Measurements from ENCODE around the gene ASGR1.

DNA sequence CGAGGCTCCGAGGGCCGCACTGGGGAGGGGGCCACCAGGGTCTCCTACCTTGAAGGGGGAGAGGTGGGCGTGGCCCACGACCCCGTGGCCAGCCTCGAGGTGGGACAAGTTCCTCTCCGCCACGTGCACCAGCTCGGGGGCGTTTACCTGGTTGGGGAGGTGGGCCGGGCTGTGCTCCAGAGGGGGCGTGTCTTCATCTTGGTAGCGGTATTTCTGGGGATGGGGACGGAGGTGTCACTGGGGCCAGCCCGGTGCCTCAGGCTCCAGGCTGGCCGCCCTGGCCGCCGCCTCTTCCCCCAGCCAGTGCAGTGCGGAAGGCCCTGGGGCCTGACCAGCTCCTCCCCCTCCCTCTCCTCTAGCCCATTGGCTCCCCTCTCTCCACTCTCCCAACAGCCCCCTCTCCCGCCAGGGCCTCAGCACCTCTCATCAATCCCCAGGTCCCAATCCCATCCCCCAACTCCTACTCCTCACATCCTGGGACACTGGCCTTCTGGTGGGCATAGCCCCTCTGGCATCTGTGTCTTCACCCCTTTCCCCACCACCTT, 28.9 kb upstream of the ASGR1 start:
- TF ChIP-seq, protein P1, sequence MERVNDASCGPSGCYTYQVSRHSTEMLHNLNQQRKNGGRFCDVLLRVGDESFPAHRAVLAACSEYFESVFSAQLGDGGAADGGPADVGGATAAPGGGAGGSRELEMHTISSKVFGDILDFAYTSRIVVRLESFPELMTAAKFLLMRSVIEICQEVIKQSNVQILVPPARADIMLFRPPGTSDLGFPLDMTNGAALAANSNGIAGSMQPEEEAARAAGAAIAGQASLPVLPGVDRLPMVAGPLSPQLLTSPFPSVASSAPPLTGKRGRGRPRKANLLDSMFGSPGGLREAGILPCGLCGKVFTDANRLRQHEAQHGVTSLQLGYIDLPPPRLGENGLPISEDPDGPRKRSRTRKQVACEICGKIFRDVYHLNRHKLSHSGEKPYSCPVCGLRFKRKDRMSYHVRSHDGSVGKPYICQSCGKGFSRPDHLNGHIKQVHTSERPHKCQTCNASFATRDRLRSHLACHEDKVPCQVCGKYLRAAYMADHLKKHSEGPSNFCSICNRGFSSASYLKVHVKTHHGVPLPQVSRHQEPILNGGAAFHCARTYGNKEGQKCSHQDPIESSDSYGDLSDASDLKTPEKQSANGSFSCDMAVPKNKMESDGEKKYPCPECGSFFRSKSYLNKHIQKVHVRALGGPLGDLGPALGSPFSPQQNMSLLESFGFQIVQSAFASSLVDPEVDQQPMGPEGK (CRISPR knock-in tag; IDR thresholded peaks at IDR 0.05; ENCODE audit: borderline replicate concordance) = no peak
- TF ChIP-seq, protein P2, sequence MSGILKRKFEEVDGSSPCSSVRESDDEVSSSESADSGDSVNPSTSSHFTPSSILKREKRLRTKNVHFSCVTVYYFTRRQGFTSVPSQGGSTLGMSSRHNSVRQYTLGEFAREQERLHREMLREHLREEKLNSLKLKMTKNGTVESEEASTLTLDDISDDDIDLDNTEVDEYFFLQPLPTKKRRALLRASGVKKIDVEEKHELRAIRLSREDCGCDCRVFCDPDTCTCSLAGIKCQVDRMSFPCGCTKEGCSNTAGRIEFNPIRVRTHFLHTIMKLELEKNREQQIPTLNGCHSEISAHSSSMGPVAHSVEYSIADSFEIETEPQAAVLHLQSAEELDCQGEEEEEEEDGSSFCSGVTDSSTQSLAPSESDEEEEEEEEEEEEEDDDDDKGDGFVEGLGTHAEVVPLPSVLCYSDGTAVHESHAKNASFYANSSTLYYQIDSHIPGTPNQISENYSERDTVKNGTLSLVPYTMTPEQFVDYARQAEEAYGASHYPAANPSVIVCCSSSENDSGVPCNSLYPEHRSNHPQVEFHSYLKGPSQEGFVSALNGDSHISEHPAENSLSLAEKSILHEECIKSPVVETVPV (CRISPR knock-in tag; IDR thresholded peaks at IDR 0.05) = no peak
- TF ChIP-seq ISL1 (CRISPR knock-in tag; IDR thresholded peaks at IDR 0.05) (no peak), CSDC2 (CRISPR knock-in tag; IDR thresholded peaks at IDR 0.05) (no peak), TCF4 (CRISPR knock-in tag; IDR thresholded peaks at IDR 0.05; ENCODE audit: borderline replicate concordance) (no peak), GLIS3 (CRISPR knock-in tag; IDR thresholded peaks at IDR 0.05) (no peak), PPARA (CRISPR knock-in tag; IDR thresholded peaks at IDR 0.05; ENCODE audit: borderline replicate concordance) (no peak)
- TF ChIP-seq, protein P3, sequence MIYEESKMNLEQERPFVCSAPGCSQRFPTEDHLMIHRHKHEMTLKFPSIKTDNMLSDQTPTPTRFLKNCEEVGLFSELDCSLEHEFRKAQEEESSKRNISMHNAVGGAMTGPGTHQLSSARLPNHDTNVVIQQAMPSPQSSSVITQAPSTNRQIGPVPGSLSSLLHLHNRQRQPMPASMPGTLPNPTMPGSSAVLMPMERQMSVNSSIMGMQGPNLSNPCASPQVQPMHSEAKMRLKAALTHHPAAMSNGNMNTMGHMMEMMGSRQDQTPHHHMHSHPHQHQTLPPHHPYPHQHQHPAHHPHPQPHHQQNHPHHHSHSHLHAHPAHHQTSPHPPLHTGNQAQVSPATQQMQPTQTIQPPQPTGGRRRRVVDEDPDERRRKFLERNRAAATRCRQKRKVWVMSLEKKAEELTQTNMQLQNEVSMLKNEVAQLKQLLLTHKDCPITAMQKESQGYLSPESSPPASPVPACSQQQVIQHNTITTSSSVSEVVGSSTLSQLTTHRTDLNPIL (CRISPR knock-in tag; IDR thresholded peaks at IDR 0.05; ENCODE audit: low read depth) = no peak
